ENCODE data around the gene STRIP1. TPM values are rescaled to one million over a fixed set of nuclear protein-coding genes. Genes with fewer than 3 reads are reported as not detected.

STRIP1 gene
- total and polyA plus RNA-seq, 2 of the 8 experiments (the other 6 are each of a cell fraction or from before 2014, with no cell fraction given): 21.3 to 45.6 TPM

GRCh38 chr1:110012100-110012780 is 22.2 kb upstream of the STRIP1 start (continued):
- TF ChIP-seq ATF3 (IDR thresholded peaks at IDR 0.05; ENCODE audit: insufficient read depth, low read depth, low read length) (no peak), NANOG (IDR thresholded peaks at IDR 0.05; ENCODE audit: insufficient read depth, low read depth, low read length, poor library complexity, severe bottlenecking) (no peak), CBX5 (IDR thresholded peaks at IDR 0.05; ENCODE audit: low read depth, low read length) (no peak), RNF2 (IDR thresholded peaks at IDR 0.05; ENCODE audit: borderline replicate concordance, low read depth, low read length, missing control alignments, poor library complexity, severe bottlenecking) (no peak), SIRT6 (IDR thresholded peaks at IDR 0.05; ENCODE audit: low read length) (no peak), POLR2A (IDR thresholded peaks at IDR 0.05; ENCODE audit: control extremely low read depth in 1 of 2, low read depth in 2 of 2, low read length in 2 of 2) (no peak), SAP30 (IDR thresholded peaks at IDR 0.05; ENCODE audit: insufficient read depth, insufficient replicate concordance, low read length) (no peak), EP300 (IDR thresholded peaks at IDR 0.05; ENCODE audit: borderline replicate concordance in 1 of 2, low read depth in 2 of 2, low read length in 2 of 2) (no peak)
